Trophoblast cell (in vitro differentiated cells and primary cell): Measurements from ENCODE around the gene IWS1.
"Not testable (repeated sequence)": the region's sequence is repeated elsewhere in the genome, so short reads cannot be mapped to it uniquely, and the experiment has no call there.

Experiments used
- DNase-seq, 2 donors: peaks; one replicate each; pipeline ENCODE4 v3.0.0-alpha.2; 2016
- H2AFZ ChIP-seq: 2 replicates; pipeline ENCODE4 v1.6.1; 2013; ENCODE audit warnings: low read length, moderate library complexity, mild to moderate bottlenecking; ENCODE audit not compliant: insufficient read depth, poor library complexity
- H2AK5ac ChIP-seq: 2 replicates; pipeline ENCODE4 v1.6.1; 2013; ENCODE audit warnings: mild to moderate bottlenecking, low read length
- H2BK120ac ChIP-seq: 2 replicates; pipeline ENCODE4 v1.6.1; 2013; ENCODE audit warnings: low read length, mild to moderate bottlenecking, moderate library complexity; ENCODE audit not compliant: insufficient read depth, poor library complexity
- H2BK12ac ChIP-seq: 2 replicates; pipeline ENCODE4 v1.6.1; 2013; ENCODE audit warnings: mild to moderate bottlenecking, low read length, moderate library complexity
- H2BK5ac ChIP-seq: 2 replicates; pipeline ENCODE4 v1.6.1; 2013; ENCODE audit warnings: low read length, low read depth, moderate library complexity, mild to moderate bottlenecking; ENCODE audit not compliant: poor library complexity
- H3K14ac ChIP-seq: 2 replicates; pipeline ENCODE4 v1.6.1; 2013; ENCODE audit warnings: mild to moderate bottlenecking, low read length
- H3K18ac ChIP-seq: 2 replicates; pipeline ENCODE4 v1.6.1; 2013; ENCODE audit warnings: mild to moderate bottlenecking, low read length
- H3K23ac ChIP-seq: 2 replicates; pipeline ENCODE4 v1.6.1; 2013; ENCODE audit warnings: low read length
- H3K27ac ChIP-seq: 2 replicates; pipeline ENCODE4 v1.5.1; 2013; ENCODE audit warnings: low read depth, mild to moderate bottlenecking, inconsistent platforms, low read length, moderate library complexity
- H3K27me3 ChIP-seq: 2 replicates; pipeline ENCODE4 v1.6.1; 2013; ENCODE audit warnings: inconsistent platforms, mild to moderate bottlenecking, low read length, moderate library complexity; ENCODE audit not compliant: insufficient read depth
- H3K36me3 ChIP-seq, 2 experiments: 1 replicate in 1 of 2; 2 replicates in 1 of 2; pipeline ENCODE4 v1.6.1; 2013; ENCODE audit warnings: low read length in 2 of 2, mild to moderate bottlenecking in 2 of 2, moderate library complexity in 1 of 2; ENCODE audit not compliant: insufficient read depth in 2 of 2, control insufficient read depth in 1 of 2
- H3K4ac ChIP-seq: 2 replicates; pipeline ENCODE4 v1.6.1; 2013; ENCODE audit warnings: low read depth, mild to moderate bottlenecking, low read length, moderate library complexity
- H3K4me1 ChIP-seq, 2 experiments: 1 replicate in 1 of 2; 2 replicates in 1 of 2; pipeline ENCODE4 v1.6.1; 2013; ENCODE audit warnings: low read length in 2 of 2, mild to moderate bottlenecking in 2 of 2, moderate library complexity in 1 of 2; ENCODE audit not compliant: insufficient read depth in 2 of 2, control insufficient read depth in 1 of 2
- H3K4me2 ChIP-seq: 2 replicates; pipeline ENCODE4 v1.6.1; 2013; ENCODE audit warnings: inconsistent platforms, mild to moderate bottlenecking, low read length, moderate library complexity
- H3K4me3 ChIP-seq: 2 replicates; pipeline ENCODE4 v1.5.1; 2013; ENCODE audit warnings: mild to moderate bottlenecking, low read depth, low read length, inconsistent platforms
- H3K79me1 ChIP-seq: one replicate; pipeline ENCODE4 v1.6.1; 2013; ENCODE audit warnings: low read length
- H3K79me2 ChIP-seq: 2 replicates; pipeline ENCODE4 v1.6.1; 2013; ENCODE audit warnings: low read length, mild to moderate bottlenecking; ENCODE audit not compliant: control insufficient read depth, insufficient read depth, poor library complexity
- H3K9ac ChIP-seq: 2 replicates; pipeline ENCODE4 v1.6.1; 2013; ENCODE audit warnings: mild to moderate bottlenecking, low read length
- H3K9me3 ChIP-seq: 2 replicates; pipeline ENCODE4 v1.6.1; 2013; ENCODE audit warnings: low read depth, mild to moderate bottlenecking, control low read depth, inconsistent platforms, low read length; ENCODE audit not compliant: insufficient read depth
- H4K12ac ChIP-seq: 2 replicates; pipeline ENCODE4 v1.6.1; 2013; ENCODE audit warnings: low read depth, mild to moderate bottlenecking, low read length, moderate library complexity
- H4K8ac ChIP-seq: 2 replicates; pipeline ENCODE4 v1.6.1; 2013; ENCODE audit warnings: low read depth, mild to moderate bottlenecking, low read length, moderate library complexity
- H4K91ac ChIP-seq: one replicate; pipeline ENCODE4 v1.6.1; 2013; ENCODE audit warnings: low read depth, mild to moderate bottlenecking, low read length, moderate library complexity
- WGBS: extraction: QIAGEN DNeasy Blood & Tissue Kit; methylation state at CpG from one replicate; pipeline ENCODE4 v1.1.7; 2013; ENCODE audit warnings: missing lambda C conversion rate; ENCODE audit not compliant: insufficient read length, insufficient coverage; ENCODE audit errors: extremely low coverage; 5-methylcytosine and 5-hydroxymethylcytosine counted together

The IWS1 gene

GRCh38 chr2:127532296-127532695 is 6.0 kb upstream of the IWS1 start:
- Histone ChIP-seq H4K12ac (no peak overlapping the region), H3K79me1 (no peaks in the 10 kb centered on the region), H3K18ac (no peak overlapping the region), H3K36me3 (no peaks in the 10 kb centered on the region), H2BK12ac (no peak overlapping the region), H3K9me3 (peaks cover 2% of the 10 kb centered on the region), H3K4me3 (no peak overlapping the region), H3K27ac (no peak overlapping the region), H3K23ac (no peak overlapping the region), H4K8ac (no peak overlapping the region), H3K4me2 (no peak overlapping the region), H2AK5ac (no peak overlapping the region), H2AFZ (no peak overlapping the region), H4K91ac (no peak overlapping the region), H3K79me2 (no peaks in the 10 kb centered on the region), H3K14ac (no peak overlapping the region), H3K27me3 (peaks cover 3% of the 10 kb centered on the region), H3K9ac (no peak overlapping the region), H3K4me1 (peaks cover 0 to 2% of the 10 kb centered on the region in 2 experiments), H2BK5ac (no peak overlapping the region), H3K4ac (no peak overlapping the region), H2BK120ac (no peak overlapping the region)
- no CpG with 5 or more reads among the region's 8 CpGs for WGBS
- DNase-seq, result peak; percentile 96 to 99

- peaks cover 2% of the 10 kb centered on the region for H3K9me3 ChIP-seq
- peaks cover 2 to 4% of the 10 kb centered on the region in 2 experiments for H3K4me1 ChIP-seq
- no peak overlapping the region for H3K4me3 ChIP-seq
- H3K14ac ChIP-seq, result no peak overlapping the region
- H3K27me3 ChIP-seq, result peaks cover 3% of the 10 kb centered on the region
- DNase-seq, result peak; percentile 68 to 75
- H2BK5ac ChIP-seq, result no peak overlapping the region
- H3K9ac ChIP-seq, result no peak overlapping the region
- H3K4ac ChIP-seq, result no peak overlapping the region
- H3K36me3 ChIP-seq, result no peaks in the 10 kb centered on the region
- no peak overlapping the region for H2BK120ac ChIP-seq
- no peak overlapping the region for H4K8ac ChIP-seq
- peak overlapping the region; percentile 39 for H4K91ac ChIP-seq
- H3K23ac ChIP-seq, result no peak overlapping the region
- H3K4me2 ChIP-seq, result no peak overlapping the region
- H2BK12ac ChIP-seq, result no peak overlapping the region
- WGBS, result no CpG with 5 or more reads among the region's 4 CpGs
- no peak overlapping the region for H3K27ac ChIP-seq
- H2AK5ac ChIP-seq, result no peak overlapping the region
- peaks cover 7% of the 10 kb centered on the region for H3K79me1 ChIP-seq
- no peak overlapping the region for H3K18ac ChIP-seq
- H4K12ac ChIP-seq, result no peak overlapping the region
- H3K79me2 ChIP-seq, result peaks cover 3% of the 10 kb centered on the region
- H2AFZ ChIP-seq, result no peak overlapping the region
Observed at GRCh38 chr2:127531221-127531648, 4.9 kb upstream of the IWS1 start.

- H4K8ac ChIP-seq, result no peak overlapping the region
- H3K14ac ChIP-seq, result no peak overlapping the region
- H2AFZ ChIP-seq, result no peak overlapping the region
- no peak overlapping the region for H3K4me2 ChIP-seq
- no peak overlapping the region for H2AK5ac ChIP-seq
- no peaks in the 10 kb centered on the region for H3K36me3 ChIP-seq
- H4K91ac ChIP-seq, result peak overlapping the region; percentile 39
- H2BK12ac ChIP-seq, result no peak overlapping the region
- H3K27me3 ChIP-seq, result peaks cover 3% of the 10 kb centered on the region
- peak; percentile 65 to 92 for DNase-seq
- no peak overlapping the region for H3K4ac ChIP-seq
- H3K79me1 ChIP-seq, result peaks cover 14% of the 10 kb centered on the region
- no peak overlapping the region for H3K9ac ChIP-seq
- H4K12ac ChIP-seq, result no peak overlapping the region
- no peak overlapping the region for H2BK120ac ChIP-seq
- no peak overlapping the region for H3K27ac ChIP-seq
- H3K18ac ChIP-seq, result no peak overlapping the region
- H2BK5ac ChIP-seq, result no peak overlapping the region
- H3K23ac ChIP-seq, result no peak overlapping the region
- H3K4me1 ChIP-seq, result peaks cover 2 to 4% of the 10 kb centered on the region in 2 experiments
- peaks cover 2% of the 10 kb centered on the region for H3K9me3 ChIP-seq
- peaks cover 11% of the 10 kb centered on the region for H3K79me2 ChIP-seq
- WGBS, result no CpG with 5 or more reads among the region's 3 CpGs
- H3K4me3 ChIP-seq, result no peak overlapping the region
Observed at GRCh38 chr2:127530245-127531140, 4.2 kb upstream of the IWS1 start.

- WGBS, result no CpG with 5 or more reads among the region's 2 CpGs
- H4K8ac ChIP-seq, H3K27ac ChIP-seq, H4K12ac ChIP-seq, H2BK120ac ChIP-seq, H3K36me3 ChIP-seq, H3K4me2 ChIP-seq, H2AK5ac ChIP-seq, H3K27me3 ChIP-seq, H3K14ac ChIP-seq, H3K23ac ChIP-seq, H3K9ac ChIP-seq, H3K4me3 ChIP-seq, H3K4ac ChIP-seq, H2BK5ac ChIP-seq, H4K91ac ChIP-seq, H2BK12ac ChIP-seq, H2AFZ ChIP-seq, H3K18ac ChIP-seq, H3K9me3 ChIP-seq, H3K4me1 ChIP-seq: not testable (repeated sequence)
- peaks cover 16% of the 10 kb centered on the region for H3K79me2 ChIP-seq
- peaks cover 16% of the 10 kb centered on the region for H3K79me1 ChIP-seq
- DNase-seq, result peak; percentile 48 to 63
Observed at GRCh38 chr2:127529416-127529815, 3.1 kb upstream of the IWS1 start.
